SU-DHL-6 (cell line): ENCODE results near the gene HAGH.

Source experiments
- H2AFZ ChIP-seq: fragments of 200-600 bp; sonication (generic); 2 replicates; pipeline ENCODE4 v1.6.1; 2014; ENCODE audit warnings: low read depth, mild to moderate bottlenecking, moderate library complexity, mixed read lengths, antibody characterized with exemption, low read length; ENCODE audit not compliant: severe bottlenecking
- H3F3A ChIP-seq: fragments of 200-600 bp; shearing (Covaris generic); 2 replicates; pipeline ENCODE4 v1.6.0; 2016; ENCODE audit warnings: antibody characterized with exemption, mild to moderate bottlenecking; ENCODE audit not compliant: insufficient read depth
- H3K27ac ChIP-seq: fragments of 200-600 bp; sonication (generic); 2 replicates; pipeline ENCODE4 v1.5.1; 2016; ENCODE audit warnings: low read depth, mild to moderate bottlenecking, low read length, moderate library complexity, mixed read lengths
- H3K27me3 ChIP-seq: fragments of 200-600 bp; sonication (generic), shearing (Covaris generic); 2 replicates; pipeline ENCODE4 v1.6.0; 2014; ENCODE audit warnings: mild to moderate bottlenecking, low read length
- H3K36me3 ChIP-seq: fragments of 200-600 bp; sonication (generic); 2 replicates; pipeline ENCODE4 v1.6.1; 2014; ENCODE audit warnings: mild to moderate bottlenecking, low read length, mixed read lengths
- H3K4me2 ChIP-seq: fragments of 300-600, 200-600 bp; shearing (Covaris generic), sonication (generic); 2 replicates; pipeline ENCODE4 v1.6.0; 2014; ENCODE audit warnings: low read length, low read depth, mild to moderate bottlenecking; ENCODE audit not compliant: poor library complexity, severe bottlenecking
- H3K4me3 ChIP-seq: fragments of 200-600 bp; sonication (generic); 2 replicates; pipeline ENCODE4 v1.5.1; 2014; ENCODE audit warnings: antibody characterized with exemption, low read length, mild to moderate bottlenecking, mixed read lengths; ENCODE audit not compliant: insufficient read depth, poor library complexity, severe bottlenecking
- H3K79me2 ChIP-seq: fragments of 200-600 bp; sonication (generic); 2 replicates; pipeline ENCODE4 v1.6.1; 2014; ENCODE audit warnings: mild to moderate bottlenecking, low read length, moderate library complexity; ENCODE audit not compliant: insufficient read depth
- H3K9ac ChIP-seq: fragments of 200-600 bp; sonication (generic); 2 replicates; pipeline ENCODE4 v1.7.0; 2014; ENCODE audit warnings: mild to moderate bottlenecking, low read length
- H3K9me2 ChIP-seq: fragments of 200-600 bp; sonication (generic); replicated peaks from 2 replicates; pipeline ENCODE4 v1.6.1; 2014; ENCODE audit warnings: low read length; ENCODE audit not compliant: insufficient read depth
- H3K9me3 ChIP-seq: fragments of 200-600 bp; sonication (generic); 2 replicates; pipeline ENCODE4 v1.6.1; 2014; ENCODE audit warnings: low read length, mixed read lengths; ENCODE audit not compliant: insufficient read depth
- H4K20me1 ChIP-seq: fragments of 200-600 bp; sonication (generic); 2 replicates; pipeline ENCODE4 v1.6.1; 2014; ENCODE audit warnings: low read depth, mild to moderate bottlenecking, antibody characterized with exemption, low read length, moderate library complexity, mixed read lengths
- CTCF ChIP-seq: fragments of 200-600 bp; sonication (generic); IDR thresholded peaks from one replicate; pipeline ENCODE4 v1.5.1; 2017; ENCODE audit warnings: antibody characterized with exemption, mild to moderate bottlenecking, low read length, moderate library complexity; ENCODE audit not compliant: insufficient read depth, poor library complexity, severe bottlenecking
- EZH2phosphoT487 ChIP-seq: fragments of 200-600 bp; sonication (generic), shearing (Covaris generic); conservative IDR thresholded peaks from 2 replicates; pipeline ENCODE4 v1.6.1; 2018; ENCODE audit warnings: mild to moderate bottlenecking, antibody characterized with exemption, low read length, moderate library complexity, mixed read lengths

Gene HAGH

GRCh38 chr16:1772908-1773702, 53.5 kb downstream of the HAGH start, which contains the start of gene MRPS34:
TSS of gene MRPS34 (minus strand) at chr16:1773134. CDS start at chr16:1773119, 15 bp downstream.
- H2AFZ ChIP-seq: peak within 1 kb of the TSS; percentile 37
- H3K36me3 ChIP-seq: no peaks in the 10 kb centered on the region
- peaks cover 16% of the 10 kb centered on the region for H3K79me2 ChIP-seq
- H4K20me1 ChIP-seq: no peaks in the 10 kb centered on the region
- no peaks in the 10 kb centered on the region for H3K9me3 ChIP-seq
- peak within 1 kb of the TSS; percentile 90 for H3K4me3 ChIP-seq
- peak within 1 kb of the TSS; percentile 93 for H3K9ac ChIP-seq
- TF ChIP-seq CTCF (peak; percentile 78), EZH2phosphoT487 (no peak)
- no peaks in the 10 kb centered on the region for H3K9me2 ChIP-seq
- H3K4me2 ChIP-seq: peak within 1 kb of the TSS; percentile 95
- peaks cover 16% of the 10 kb centered on the region; the same call in 1 of the 2 replicates for H3F3A ChIP-seq
- H3K27me3 ChIP-seq: no peaks in the 10 kb centered on the region
- H3K27ac ChIP-seq: peak within 1 kb of the TSS; percentile 84

DNA sequence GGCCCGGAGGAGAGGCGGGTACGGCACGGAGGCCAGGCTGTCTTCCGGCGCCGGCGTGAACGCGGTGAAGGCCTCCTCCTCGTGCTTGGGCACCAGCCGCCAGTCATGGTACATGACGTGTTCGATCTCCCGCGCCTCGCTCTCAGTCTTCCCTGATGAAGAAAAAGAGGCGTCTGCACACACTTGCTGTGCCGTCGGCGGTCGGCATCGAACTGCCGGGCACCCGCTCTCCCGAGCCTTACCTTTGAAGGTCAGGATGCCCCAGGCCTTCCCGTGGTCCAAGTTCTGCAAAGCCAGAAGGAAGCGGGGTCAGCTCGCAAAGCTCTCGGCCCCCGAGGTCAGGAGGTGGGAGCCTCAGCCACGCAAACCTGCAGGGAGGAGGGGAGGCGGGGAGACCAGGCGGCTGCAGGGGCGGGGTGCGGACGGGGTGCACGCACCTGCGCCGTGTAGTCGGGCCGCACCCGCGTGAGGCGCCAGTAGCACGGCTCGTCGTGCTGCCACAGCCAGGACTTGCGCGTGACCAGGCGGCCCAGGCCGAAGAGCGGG, 54.2 kb downstream of the HAGH start, which contains the start of gene EME2:
Gene EME2, plus strand, starts transcription at position 449 of the 546 bp plus-strand sequence. CDS start 418 bp downstream, outside the sequence.
- H4K20me1 ChIP-seq: no peaks in the 10 kb centered on the region
- peaks cover 16% of the 10 kb centered on the region for H3K79me2 ChIP-seq
- H3K4me3 ChIP-seq: peak within 1 kb of the TSS; percentile 90
- H3K9me3 ChIP-seq: no peaks in the 10 kb centered on the region
- no peaks in the 10 kb centered on the region for H3K36me3 ChIP-seq
- no peaks in the 10 kb centered on the region for H3K9me2 ChIP-seq
- peak within 1 kb of the TSS; percentile 95 for H3K4me2 ChIP-seq
- peak within 1 kb of the TSS; percentile 84 for H3K27ac ChIP-seq
- no peaks in the 10 kb centered on the region for H3K27me3 ChIP-seq
- no peak for TF ChIP-seq EZH2phosphoT487
- TF ChIP-seq CTCF: no peak
- H3K9ac ChIP-seq: peak within 1 kb of the TSS; percentile 93
- H2AFZ ChIP-seq: peak within 1 kb of the TSS; percentile 37
- peaks cover 16% of the 10 kb centered on the region; the same call in 1 of the 2 replicates for H3F3A ChIP-seq

GRCh38 chr16:1771864-1772361, 54.7 kb downstream of the HAGH start:
- Histone ChIP-seq H2AFZ (no peak overlapping the region), H3K4me3 (peak overlapping the region; percentile 90), H3K27ac (peak overlapping the region; percentile 84), H4K20me1 (no peaks in the 10 kb centered on the region), H3F3A (peaks cover 16% of the 10 kb centered on the region; the same call in 1 of the 2 replicates), H3K9ac (peak overlapping the region; percentile 93), H3K36me3 (no peaks in the 10 kb centered on the region), H3K4me2 (peak overlapping the region; percentile 95), H3K9me2 (no peaks in the 10 kb centered on the region), H3K9me3 (no peaks in the 10 kb centered on the region), H3K79me2 (peaks cover 16% of the 10 kb centered on the region), H3K27me3 (no peaks in the 10 kb centered on the region)
- TF ChIP-seq EZH2phosphoT487 (no peak), CTCF (no peak)
